Psoas muscle (tissue), 8 donors: ENCODE data around the gene TMED6. TPM values are rescaled to one million over a fixed set of nuclear protein-coding genes. Genes with fewer than 3 reads are reported as not detected.
"Not testable (repeated sequence)": the region's sequence is repeated elsewhere in the genome, so short reads cannot be mapped to it uniquely, and the experiment has no call there.

Experiments
- ATAC-seq, 4 donors: fragments of 200-7000 bp; cut with Tn5 transposase; one replicate each; pipeline ENCODE4 v1.9.1; 2020; ENCODE audit warnings: moderate library complexity in 3 of 4, mild to moderate bottlenecking in 2 of 4
- DNase-seq, 2 donors: peaks; one replicate each; pipeline ENCODE4 v3.0.0-alpha.2; 2020
- H3K27ac ChIP-seq: fragments of 200-600 bp; one replicate; pipeline ENCODE4 v1.8.0; 2022
- H3K27me3 ChIP-seq, 3 donors: fragments of 200-600 bp in 1 of 3; one replicate each; pipeline versions ENCODE4 v1.6.1 to v1.8.0; 2013 to 2022; ENCODE audit warnings: low read length in 2 of 3, mild to moderate bottlenecking in 2 of 3, moderate library complexity in 1 of 3; ENCODE audit not compliant: insufficient read depth in 3 of 3
- H3K36me3 ChIP-seq, 2 donors: fragments of 200-600 bp in 1 of 2; one replicate each; pipeline versions ENCODE4 v1.6.1 to v1.8.0; 2013 to 2022; ENCODE audit warnings: low read depth in 1 of 2, mild to moderate bottlenecking in 1 of 2, moderate library complexity in 1 of 2; ENCODE audit not compliant: insufficient read depth in 1 of 2
- H3K4me1 ChIP-seq: fragments of 200-600 bp; one replicate; pipeline ENCODE4 v1.8.0; 2022
- H3K4me3 ChIP-seq: fragments of 200-600 bp; one replicate; pipeline ENCODE4 v1.8.0; 2022; ENCODE audit warnings: mild to moderate bottlenecking
- H3K9me3 ChIP-seq: fragments of 200-600 bp; one replicate; pipeline ENCODE4 v1.8.0; 2022
- CTCF ChIP-seq: fragments of 200-600 bp; IDR thresholded peaks from one replicate; pipeline ENCODE4 v1.8.0; 2022; ENCODE audit warnings: antibody characterized with exemption
- WGBS, 3 donors: extraction: QIAGEN DNeasy Blood & Tissue Kit; methylation state at CpG; one replicate each; pipeline versions ENCODE4 v1.1.6 to v1.1.7; 2013; 5-methylcytosine and 5-hydroxymethylcytosine counted together
- intact Hi-C, 2 donors: fragments of 100-400 bp; cut with DNase I; formaldehyde crosslinking; loops; one replicate each; pipeline versions ENCODE4 v1.11.0 to v1.14.2; 2022
- polyA plus RNA-seq, 3 donors: library from polyadenylated mRNA; stranded (reverse); fragments of 200-250 nt; gene quantifications; one replicate each; pipeline ENCODE4 v1.2.3, GENCODE V29; 2013
- total RNA-seq, 4 donors: library from RNA; stranded (reverse); fragmentation: NEBNext Ultra II Directional in 2 of 4; extraction: Animal tissue kit (Norgen Biotek cat#: 25700) in 2 of 4; gene quantifications; one replicate each; pipeline versions ENCODE4 v1.2.1 to v1.2.4, GENCODE V29; 2021 to 2023
- donor health status: healthy with polysubstance abuse.
- donor health status: DM: no; HTN: no; CAD: no; lungs with moderate emphysema.
- donor health status: Bipolar disorder and iron deficiency.
- donor health status: healthy.
- donor health status: DM: yes; HTN: yes; CAD: no.
- donor health status: DM: no; HTN: no; CAD: no.
- donor health status: DM: no; HTN: no; CAD: no.
- donor health status: DM: yes; HTN: yes; CAD: no.

TMED6 gene
- total and polyA plus RNA-seq, 7 donors = 0.09 to 0.34 (median 0.19) TPM; not detected in 3

GRCh38 chr16:69298261-69298660 lies 53.3 kb downstream of the TMED6 start:
- Histone ChIP-seq H3K4me3 (no peak overlapping the region), H3K27ac (no peak overlapping the region), H3K4me1 (no peaks in the 10 kb centered on the region), H3K27me3 (no peaks in the 10 kb centered on the region), H3K9me3 (no peaks in the 10 kb centered on the region), H3K36me3 (peaks cover 0 to 26% of the 10 kb centered on the region in 2 donors)
- DNase-seq (no peak), ATAC-seq (no peak)
- intact Hi-C loops = no loop called here
- 98 to 99% (median 99%) methylated on average over 4 of the region's 4 CpGs for WGBS, 3 donors
- TF ChIP-seq CTCF = no peak

- H3K27ac ChIP-seq, H3K4me1 ChIP-seq, ATAC-seq, H3K4me3 ChIP-seq, DNase-seq, H3K9me3 ChIP-seq, H3K27me3 ChIP-seq, intact Hi-C loops: not testable (repeated sequence)
- H3K36me3 ChIP-seq = peaks cover 0 to 26% of the 10 kb centered on the region in 2 donors
- 97 to 98% (median 98%) methylated on average over 7 of the region's 7 CpGs for WGBS, 3 donors
These were observed 54.8 kb downstream of the TMED6 start for GRCh38 chr16:69296771-69297170.

GRCh38 chr16:69294051-69294450 lies 57.5 kb downstream of the TMED6 start:
- Histone ChIP-seq H3K36me3 (no peaks in the 10 kb centered on the region), H3K9me3 (no peaks in the 10 kb centered on the region), H3K27ac (no peak overlapping the region), H3K27me3 (no peaks in the 10 kb centered on the region), H3K4me3 (no peak overlapping the region), H3K4me1 (no peaks in the 10 kb centered on the region)
- 93 to 100% (median 96%) methylated on average over 1 of the region's 1 CpG for WGBS, 3 donors
- DNase-seq (no peak), ATAC-seq (no peak)
- no peak for TF ChIP-seq CTCF
- intact Hi-C loops = no loop called here

- TF ChIP-seq CTCF = no peak
- WGBS, 3 donors = 49 to 57% (median 49%) methylated on average over 3 of the region's 3 CpGs
- no peak for ATAC-seq
- Histone ChIP-seq H3K4me1 (no peaks in the 10 kb centered on the region), H3K27me3 (no peaks in the 10 kb centered on the region), H3K4me3 (no peak overlapping the region), H3K27ac (no peak overlapping the region), H3K9me3 (no peaks in the 10 kb centered on the region), H3K36me3 (no peaks in the 10 kb centered on the region)
- DNase-seq = no peak
- intact Hi-C loops = no loop called here
These were observed 58.2 kb downstream of the TMED6 start for GRCh38 chr16:69293401-69293800.

Other genes with a start within 250 kb of the TMED6 start
- gene HAS3, start 246.1 kb downstream of the TMED6 start, total RNA-seq = 1 to 10 TPM in 2 of 4 donors, under 1 TPM in 2; 0.40 to 1.8 (median 1.00) TPM
- under 1 TPM; 0.51 to 0.86 (median 0.76) TPM for gene HAS3, start 246.1 kb downstream of the TMED6 start, polyA plus RNA-seq
- gene CHTF8, start 219.2 kb downstream of the TMED6 start, total RNA-seq = 10 to 100 TPM; 26.2 to 69.1 (median 49.9) TPM
- gene CHTF8, start 219.2 kb downstream of the TMED6 start, polyA plus RNA-seq = 10 to 100 TPM; 28.3 to 63.6 (median 46.7) TPM
- 10 to 100 TPM; 38.8 to 85.3 (median 73.1) TPM for gene UTP4, start 219.1 kb downstream of the TMED6 start, total RNA-seq
- 100 to 1,000 TPM in 1 of 3 donors, 10 to 100 TPM in 2; 64.9 to 107 (median 75.8) TPM for gene UTP4, start 219.1 kb downstream of the TMED6 start, polyA plus RNA-seq
- 10 to 100 TPM; 12.6 to 19.4 (median 14.7) TPM for gene SNTB2, start 164.6 kb downstream of the TMED6 start, total RNA-seq
- 1 to 10 TPM; 2.7 to 8.4 (median 6.5) TPM for gene SNTB2, start 164.6 kb downstream of the TMED6 start, polyA plus RNA-seq
- 10 to 100 TPM; 46.2 to 60.6 (median 55.5) TPM for gene VPS4A, start 40.4 kb downstream of the TMED6 start, total RNA-seq
- gene VPS4A, start 40.4 kb downstream of the TMED6 start, polyA plus RNA-seq = 10 to 100 TPM; 38.1 to 76.2 (median 56.5) TPM
- 10 to 100 TPM in 2 of 4 donors, 1 to 10 TPM in 2; 8.7 to 16.4 (median 11.0) TPM for gene PDF, start 21.2 kb downstream of the TMED6 start, total RNA-seq
- 10 to 100 TPM in 1 of 3 donors, 1 to 10 TPM in 2; 6.8 to 19.8 (median 7.8) TPM for gene PDF, start 21.2 kb downstream of the TMED6 start, polyA plus RNA-seq
- gene COG8, start 12.2 kb downstream of the TMED6 start, total RNA-seq = 10 to 100 TPM; 28.3 to 36.5 (median 35.4) TPM
- gene COG8, start 12.2 kb downstream of the TMED6 start, polyA plus RNA-seq = 10 to 100 TPM; 16.7 to 25.3 (median 22.6) TPM
- gene NIP7, start 12.0 kb downstream of the TMED6 start, total RNA-seq = 10 to 100 TPM; 12.8 to 24.8 (median 16.6) TPM
- gene NIP7, start 12.0 kb downstream of the TMED6 start, polyA plus RNA-seq = 10 to 100 TPM in 2 of 3 donors, 1 to 10 TPM in 1; 9.2 to 21.1 (median 15.6) TPM
- gene TERF2, start 34.2 kb upstream of the TMED6 start, total RNA-seq = 10 to 100 TPM; 39.3 to 45.1 (median 40.4) TPM
- 10 to 100 TPM; 17.7 to 36.8 (median 26.6) TPM for gene TERF2, start 34.2 kb upstream of the TMED6 start, polyA plus RNA-seq
- 10 to 100 TPM; 50.1 to 68.4 (median 55.0) TPM for gene CYB5B, start 72.8 kb upstream of the TMED6 start, total RNA-seq
- gene CYB5B, start 72.8 kb upstream of the TMED6 start, polyA plus RNA-seq = 10 to 100 TPM; 42.1 to 92.8 (median 54.5) TPM
- gene NFAT5, start 214.2 kb upstream of the TMED6 start, total RNA-seq = 10 to 100 TPM; 18.8 to 27.9 (median 22.4) TPM
- gene NFAT5, start 214.2 kb upstream of the TMED6 start, polyA plus RNA-seq = 1 to 10 TPM; 1.6 to 5.9 (median 2.0) TPM